ENCODE measurements around the gene ELOVL4. TPM values are rescaled to one million over a fixed set of nuclear protein-coding genes. Genes with fewer than 3 reads are reported as not detected.

ELOVL4 gene
- total and polyA plus RNA-seq, 7 donors, result 0.01 to 0.24 (median 0.10) TPM

DNA sequence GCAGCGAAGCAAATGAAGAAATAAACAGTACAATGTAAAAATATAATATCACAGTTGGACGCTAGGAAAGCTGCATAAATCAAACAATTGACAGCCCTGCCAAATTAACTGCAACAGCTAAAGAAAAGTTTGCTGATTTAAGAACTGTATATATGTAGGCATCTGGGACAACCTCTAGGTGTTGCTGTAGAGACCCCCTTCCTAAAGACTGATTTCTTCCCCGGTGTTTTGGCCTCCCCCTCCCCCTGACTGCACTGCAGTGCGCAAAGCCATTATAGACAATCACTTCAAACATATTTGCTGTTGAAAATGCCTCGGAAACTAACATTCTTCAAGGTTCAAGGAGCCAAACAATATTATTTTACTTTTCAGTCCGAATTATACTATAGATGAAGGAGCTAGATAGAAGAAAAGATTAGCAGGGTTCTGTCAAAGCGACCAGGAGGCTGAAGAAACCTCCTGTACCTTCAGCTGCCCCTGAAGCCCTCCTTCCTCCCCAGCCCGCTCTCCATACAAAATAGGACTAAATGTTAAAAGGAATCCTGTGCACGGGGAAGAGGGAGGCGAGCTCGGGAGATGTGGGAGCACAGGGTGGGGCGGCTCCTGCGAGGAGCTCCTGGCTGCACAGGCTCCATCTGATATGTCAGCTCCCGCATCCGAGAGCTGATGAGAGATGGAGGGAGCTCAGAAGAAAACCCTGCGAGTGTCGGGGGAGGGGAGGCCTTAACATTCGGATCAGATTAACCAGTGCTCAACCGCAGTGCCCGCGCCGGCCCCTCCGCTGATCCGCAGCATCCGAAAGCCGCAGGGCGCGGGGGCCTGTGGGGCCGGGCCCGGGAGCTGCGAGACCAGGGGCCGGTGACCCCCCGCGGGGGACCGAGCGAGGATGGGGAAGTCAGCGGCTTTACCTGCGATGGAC lies 822 bp downstream of the ELOVL4 start:
- TF ChIP-seq CTCF (IDR thresholded peaks at IDR 0.05), result no peak
- Histone ChIP-seq H3K9me3 (no peaks in the 10 kb centered on the region), H3K4me3 (peak overlapping the region; percentile 65), H3K27ac (no peak overlapping the region), H3K4me1 (no peaks in the 10 kb centered on the region), H3K27me3 (ENCODE audit: insufficient read depth in 3 of 3, low read length in 2 of 3) (peaks cover 0 to 50% (median 19%) of the 10 kb centered on the region in 3 donors), H3K36me3 (ENCODE audit: insufficient read depth in 1 of 2, low read depth in 1 of 2) (no peaks in the 10 kb centered on the region)
- intact Hi-C loops (cut with DNase I), result loop anchor here (5.0 kb wide), 1 partner anchor 146 kb away; no protein-coding TSS in a partner anchor
- peak in 1 of 4 donors; percentile 15 for ATAC-seq
- DNase-seq, result no peak
- 2 to 3% (median 2%) methylated on average over 34 to 38 of the region's 38 CpGs for WGBS, 3 donors

- no peak for ATAC-seq
- Histone ChIP-seq H3K4me1 (no peaks in the 10 kb centered on the region), H3K4me3 (no peak overlapping the region), H3K27ac (no peak overlapping the region), H3K9me3 (no peaks in the 10 kb centered on the region), H3K36me3 (ENCODE audit: insufficient read depth in 1 of 2, low read depth in 1 of 2) (no peaks in the 10 kb centered on the region), H3K27me3 (ENCODE audit: insufficient read depth in 3 of 3, low read length in 2 of 3) (peaks cover 0 to 45% (median 19%) of the 10 kb centered on the region in 3 donors)
- intact Hi-C loops (cut with DNase I), result no loop called here
- 95 to 98% (median 97%) methylated on average over 1 of the region's 1 CpG for WGBS, 3 donors
- TF ChIP-seq CTCF (IDR thresholded peaks at IDR 0.05), result no peak
- no peak for DNase-seq
These were observed 4.2 kb downstream of the ELOVL4 start for GRCh38 chr6:79943133-79943532.

DNA sequence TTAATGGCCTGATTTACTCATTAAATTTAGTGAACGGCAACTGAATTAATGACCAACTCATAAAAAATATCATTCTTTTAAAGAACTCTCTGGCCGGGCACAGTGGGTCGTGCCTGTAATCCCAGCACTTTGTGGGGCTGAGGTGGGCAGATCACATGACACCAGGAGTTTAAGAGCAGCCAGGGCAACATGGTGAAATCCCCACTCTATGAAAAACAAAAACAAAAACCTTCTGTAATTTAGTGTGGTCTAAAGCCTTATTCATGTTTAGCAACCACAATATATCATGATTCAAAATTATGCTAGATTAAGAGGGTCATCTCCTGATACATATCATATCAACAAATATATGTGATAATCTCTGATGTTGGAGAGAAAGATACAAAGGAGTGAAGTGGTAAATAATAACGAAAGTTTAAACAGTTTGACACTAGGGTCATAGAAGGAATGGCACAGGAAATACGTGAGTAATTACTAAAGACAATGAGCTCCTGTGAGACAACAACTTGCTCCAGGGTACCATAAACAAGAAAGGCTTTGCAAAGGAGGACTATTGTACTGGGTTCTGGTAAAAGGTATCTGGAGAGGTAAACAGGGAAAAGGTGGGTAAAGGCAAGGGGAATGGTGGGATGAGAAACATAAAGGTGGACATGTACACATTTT lies 5.7 kb downstream of the ELOVL4 start:
- Histone ChIP-seq H3K36me3 (ENCODE audit: insufficient read depth in 1 of 2, low read depth in 1 of 2) (no peaks in the 10 kb centered on the region), H3K4me1 (no peaks in the 10 kb centered on the region), H3K9me3 (no peaks in the 10 kb centered on the region), H3K27ac (no peak overlapping the region), H3K4me3 (no peak overlapping the region), H3K27me3 (ENCODE audit: insufficient read depth in 3 of 3, low read length in 2 of 3) (peaks cover 0 to 30% (median 7%) of the 10 kb centered on the region in 3 donors)
- WGBS, 3 donors, result 54 to 66% (median 63%) methylated on average over 5 of the region's 5 CpGs
- DNase-seq (no peak), ATAC-seq (no peak)
- no peak for TF ChIP-seq CTCF (IDR thresholded peaks at IDR 0.05)
- intact Hi-C loops (cut with DNase I), result no loop called here

GRCh38 chr6:79928478-79928998 lies 18.8 kb downstream of the ELOVL4 start:
- TF ChIP-seq CTCF (IDR thresholded peaks at IDR 0.05), result no peak
- Histone ChIP-seq H3K27me3 (ENCODE audit: insufficient read depth in 3 of 3, low read length in 2 of 3) (no peaks in the 10 kb centered on the region), H3K27ac (no peak overlapping the region), H3K4me3 (no peak overlapping the region), H3K4me1 (no peaks in the 10 kb centered on the region), H3K36me3 (ENCODE audit: insufficient read depth in 1 of 2, low read depth in 1 of 2) (no peaks in the 10 kb centered on the region), H3K9me3 (no peaks in the 10 kb centered on the region)
- intact Hi-C loops (cut with DNase I), result no loop called here
- DNase-seq (no peak), ATAC-seq (no peak)
- 68 to 77% (median 74%) methylated on average over 1 of the region's 1 CpG for WGBS, 3 donors
